ENCODE results near the gene CHMP3. TPM values are rescaled to one million over a fixed set of nuclear protein-coding genes. Genes with fewer than 3 reads are reported as not detected.
"Not testable (repeated sequence)": the region's sequence is repeated elsewhere in the genome, so short reads cannot be mapped to it uniquely, and the experiment has no call there.

Gene CHMP3
- total and polyA plus RNA-seq, 5 donors: 89.7 to 164 (median 148) TPM

DNA sequence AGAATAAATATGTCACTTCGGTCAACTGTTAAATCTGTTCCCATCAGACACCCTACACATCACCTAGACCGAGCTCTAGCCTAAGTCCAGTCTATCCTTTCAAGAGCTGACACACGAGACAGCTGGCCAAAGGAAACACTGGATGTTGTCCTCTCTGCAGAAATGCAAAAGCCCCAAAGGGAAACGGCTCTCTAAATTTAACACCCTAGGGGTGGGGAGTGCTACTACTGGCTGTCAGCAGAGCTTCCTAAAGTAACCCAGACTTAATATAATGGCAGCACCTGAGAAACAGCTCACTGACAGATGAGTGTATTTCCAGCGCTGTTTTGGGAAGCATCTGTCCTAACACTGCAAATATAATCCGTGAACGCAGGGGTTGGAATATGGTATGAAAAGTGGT lies 55.6 kb downstream of the CHMP3 start:
- intact Hi-C loops (cut with DNase I): no loop called here
- H3K4me1 ChIP-seq (ENCODE audit: control insufficient read depth, insufficient read depth, low read length): peaks cover 8% of the 10 kb centered on the region
- peak in 1 of 2 donors; percentile 42 for ATAC-seq

DNA sequence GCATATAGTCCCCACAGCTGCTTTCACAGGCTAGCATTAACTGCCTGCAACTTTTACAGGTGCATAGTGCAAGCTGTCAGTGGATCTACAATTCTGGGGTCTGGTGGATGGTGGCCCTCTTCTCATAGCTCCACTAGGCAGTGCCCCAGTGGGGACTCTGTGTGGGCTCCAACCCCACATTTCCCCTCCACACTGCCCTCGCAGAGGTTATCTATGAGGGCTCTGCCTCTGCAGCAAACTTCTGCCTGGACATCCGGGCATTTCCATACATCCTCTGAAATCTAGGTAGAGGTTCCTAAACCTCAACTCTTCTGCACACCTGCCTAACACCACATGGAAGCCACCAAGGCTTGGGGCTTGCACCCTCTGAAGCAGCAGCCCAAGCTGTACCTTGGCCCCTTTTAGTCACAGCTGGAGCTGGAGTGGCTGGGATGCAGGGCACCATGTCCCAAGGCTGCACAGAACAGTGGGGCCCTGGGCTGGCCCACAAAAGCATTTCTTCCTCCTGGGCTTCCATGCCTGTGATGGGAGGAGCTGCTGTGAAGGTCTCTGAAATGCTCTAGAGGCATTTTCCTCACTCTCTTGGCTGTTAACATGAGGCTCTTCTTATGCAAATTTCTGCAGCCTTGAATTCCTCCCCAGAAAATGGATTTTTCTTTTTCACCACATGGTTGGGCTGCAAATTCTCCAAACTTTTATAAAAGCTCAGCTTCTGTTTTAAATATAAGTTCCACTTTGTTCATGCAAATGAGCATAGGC lies 62.7 kb downstream of the CHMP3 start:
- H3K9me3 ChIP-seq (ENCODE audit: control insufficient read depth, low read length): no peaks in the 10 kb centered on the region
- no peak for DNase-seq
- H3K27ac ChIP-seq (ENCODE audit: low read length): no peak overlapping the region
- peak in 1 of 2 donors; percentile 28 for ATAC-seq
- WGBS: 98% methylated on average over 2 of the region's 2 CpGs
- no peaks in the 10 kb centered on the region for H3K4me1 ChIP-seq (ENCODE audit: control insufficient read depth, insufficient read depth, low read length)
- H3K27me3 ChIP-seq (ENCODE audit: control insufficient read depth, insufficient read depth): no peaks in the 10 kb centered on the region
- intact Hi-C loops (cut with DNase I): no loop called here
- H3K4me3 ChIP-seq (ENCODE audit: low read length): no peak overlapping the region

More for the DNA sequence above, 55.6 kb downstream of the CHMP3 start:
- Histone ChIP-seq H3K27ac (ENCODE audit: low read length) (no peak overlapping the region), H3K4me3 (ENCODE audit: low read length) (no peak overlapping the region), H3K27me3 (ENCODE audit: control insufficient read depth, insufficient read depth) (no peaks in the 10 kb centered on the region), H3K9me3 (ENCODE audit: control insufficient read depth, low read length) (no peaks in the 10 kb centered on the region)
- no peak for DNase-seq
- WGBS: 71% methylated on average over 7 of the region's 7 CpGs

DNA sequence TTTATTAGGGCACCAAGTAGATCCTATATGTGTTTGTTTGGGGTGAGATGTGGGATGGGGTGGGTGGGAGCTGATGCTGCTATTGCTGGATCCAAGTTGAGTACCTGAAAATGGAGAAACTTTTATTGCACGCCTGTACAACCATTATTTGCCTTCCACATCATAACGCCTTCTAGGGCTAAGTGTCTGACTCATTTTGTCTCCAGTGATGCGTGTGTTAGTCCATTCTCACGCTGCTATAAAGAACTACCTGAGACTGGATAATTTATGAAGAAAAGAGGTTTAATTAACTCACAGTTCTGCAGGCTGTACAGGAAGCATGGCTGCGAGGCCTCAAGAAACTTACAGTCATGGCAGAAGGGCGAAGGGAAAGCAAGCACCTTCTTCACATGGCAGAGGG lies 63.9 kb downstream of the CHMP3 start:
- H3K27me3 ChIP-seq (ENCODE audit: control insufficient read depth, insufficient read depth): no peaks in the 10 kb centered on the region
- H3K27ac ChIP-seq (ENCODE audit: low read length): no peak overlapping the region
- no peak overlapping the region for H3K4me3 ChIP-seq (ENCODE audit: low read length)
- intact Hi-C loops (cut with DNase I): no loop called here
- DNase-seq: no peak
- no peaks in the 10 kb centered on the region for H3K4me1 ChIP-seq (ENCODE audit: control insufficient read depth, insufficient read depth, low read length)
- WGBS: over 99% methylated on average over 6 of the region's 6 CpGs
- H3K9me3 ChIP-seq (ENCODE audit: control insufficient read depth, low read length): no peaks in the 10 kb centered on the region
- ATAC-seq: no peak

DNA sequence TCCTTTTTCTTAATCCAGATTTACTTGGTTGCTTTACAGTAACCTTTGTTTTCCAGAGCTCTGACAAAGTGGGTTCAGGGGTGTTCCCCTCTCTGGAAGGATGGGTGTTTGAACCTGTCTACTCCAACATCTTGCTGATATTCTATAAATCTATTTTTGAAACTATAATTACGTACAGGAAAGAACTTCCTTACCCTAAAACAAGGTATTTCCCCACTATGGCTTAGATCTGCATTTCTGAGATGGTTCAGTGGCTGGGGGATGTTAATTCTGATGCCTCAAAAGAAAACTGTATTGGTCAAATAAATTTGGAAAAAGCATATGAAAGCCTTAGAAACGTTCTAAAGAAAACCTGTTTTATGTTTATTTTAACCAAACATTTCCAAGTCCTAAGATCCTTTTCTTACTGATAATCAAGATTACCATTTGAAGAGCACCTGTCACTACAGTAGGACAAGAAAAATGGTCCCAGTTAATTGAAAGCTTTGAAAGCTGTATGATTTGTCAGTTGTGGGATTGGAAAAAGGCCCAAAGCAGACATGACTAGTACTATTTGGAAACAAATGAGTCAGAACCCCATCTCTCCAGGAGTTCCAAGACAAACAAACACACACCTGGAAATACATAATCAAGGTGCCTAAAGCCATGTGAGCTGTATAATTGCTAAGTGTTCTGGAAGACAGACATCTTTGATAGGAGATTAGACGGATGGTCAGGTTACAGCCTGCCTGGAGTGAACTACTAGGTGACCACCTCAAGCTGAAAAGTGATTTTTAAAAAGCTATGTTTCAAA lies 64.6 kb downstream of the CHMP3 start:
- no peak for DNase-seq
- no peaks in the 10 kb centered on the region for H3K4me1 ChIP-seq (ENCODE audit: control insufficient read depth, insufficient read depth, low read length)
- no peak for ATAC-seq
- H3K27me3 ChIP-seq (ENCODE audit: control insufficient read depth, insufficient read depth): no peaks in the 10 kb centered on the region
- H3K4me3 ChIP-seq (ENCODE audit: low read length): no peak overlapping the region
- 95% methylated on average over 3 of the region's 3 CpGs for WGBS
- intact Hi-C loops (cut with DNase I): no loop called here
- no peak overlapping the region for H3K27ac ChIP-seq (ENCODE audit: low read length)
- no peaks in the 10 kb centered on the region for H3K9me3 ChIP-seq (ENCODE audit: control insufficient read depth, low read length)

DNA sequence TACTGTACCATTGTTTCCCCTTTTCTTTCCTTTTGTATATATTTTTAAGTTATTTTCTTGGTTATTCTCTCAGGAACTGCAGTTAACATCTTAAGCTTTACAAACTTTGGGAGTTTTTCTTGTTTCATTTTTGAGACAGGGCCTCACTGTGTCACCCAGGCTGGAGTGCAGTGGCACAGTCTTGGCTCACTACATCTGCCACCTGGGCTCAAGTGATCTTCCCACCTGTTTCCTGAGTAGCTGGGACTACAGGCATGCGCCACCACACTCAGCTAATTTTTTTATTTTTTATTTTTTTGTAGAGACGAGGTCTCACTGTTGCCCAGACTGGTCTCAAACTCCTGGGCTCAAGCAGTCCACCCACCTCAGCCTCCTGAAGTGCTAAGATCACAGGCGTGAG lies 66.9 kb downstream of the CHMP3 start:
- intact Hi-C loops (cut with DNase I); DNase-seq; H3K27me3 ChIP-seq (ENCODE audit: control insufficient read depth, insufficient read depth); H3K4me1 ChIP-seq (ENCODE audit: control insufficient read depth, insufficient read depth, low read length); H3K4me3 ChIP-seq (ENCODE audit: low read length); H3K27ac ChIP-seq (ENCODE audit: low read length); H3K9me3 ChIP-seq (ENCODE audit: control insufficient read depth, low read length); ATAC-seq: not testable (repeated sequence)
- WGBS: 89% methylated on average over 3 of the region's 3 CpGs

DNA sequence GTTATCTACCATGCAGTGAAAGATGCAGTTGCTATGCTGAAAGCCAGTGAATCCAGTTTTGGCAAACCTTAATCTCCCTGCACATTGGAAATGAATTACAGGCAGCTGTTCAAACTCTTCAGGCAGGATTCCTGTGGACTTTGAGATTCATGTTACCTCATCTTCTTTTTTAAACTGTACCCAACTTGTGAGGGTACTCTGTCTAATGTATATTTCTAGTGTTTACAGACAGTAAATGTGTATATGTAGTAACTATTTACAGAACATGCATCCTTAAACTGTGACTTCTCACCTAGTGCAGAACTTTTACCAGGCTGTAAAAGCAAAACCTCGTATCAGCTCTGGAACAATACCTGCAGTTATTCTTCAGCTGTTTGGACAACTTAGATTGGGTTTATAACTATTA lies 71.2 kb downstream of the CHMP3 start:
- Histone ChIP-seq H3K27ac (ENCODE audit: low read length) (no peak overlapping the region), H3K4me1 (ENCODE audit: control insufficient read depth, insufficient read depth, low read length) (peaks cover 3% of the 10 kb centered on the region), H3K4me3 (ENCODE audit: low read length) (no peak overlapping the region), H3K27me3 (ENCODE audit: control insufficient read depth, insufficient read depth) (no peaks in the 10 kb centered on the region), H3K9me3 (ENCODE audit: control insufficient read depth, low read length) (no peaks in the 10 kb centered on the region)
- no peak for DNase-seq
- peak in 1 of 2 donors; percentile 53 for ATAC-seq
- intact Hi-C loops (cut with DNase I): no loop called here
- 81% methylated on average over 1 of the region's 1 CpG for WGBS

DNA sequence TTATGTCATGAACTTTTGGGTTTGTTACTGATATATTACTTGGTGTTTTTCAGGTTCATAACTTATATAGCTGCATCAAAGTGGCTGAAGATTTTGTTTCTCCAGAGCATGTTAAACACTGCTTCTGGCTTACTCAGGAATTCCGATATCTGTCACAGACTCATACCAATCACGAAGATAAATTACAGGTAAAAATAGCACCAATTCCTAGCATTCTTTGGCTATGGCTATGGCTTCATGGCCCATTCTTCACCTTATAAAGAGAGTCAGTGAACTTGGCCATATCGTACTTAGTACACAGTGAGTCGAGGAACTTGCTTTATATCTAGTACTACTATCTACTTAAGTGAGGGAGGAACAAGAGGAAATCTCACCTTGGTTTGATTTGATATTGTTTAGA lies 72.2 kb downstream of the CHMP3 start:
- no peak overlapping the region for H3K27ac ChIP-seq (ENCODE audit: low read length)
- no peak for DNase-seq
- no peak overlapping the region for H3K4me3 ChIP-seq (ENCODE audit: low read length)
- WGBS: 65% methylated on average over 4 of the region's 4 CpGs
- H3K9me3 ChIP-seq (ENCODE audit: control insufficient read depth, low read length): no peaks in the 10 kb centered on the region
- no peaks in the 10 kb centered on the region for H3K27me3 ChIP-seq (ENCODE audit: control insufficient read depth, insufficient read depth)
- ATAC-seq: no peak
- intact Hi-C loops (cut with DNase I): no loop called here
- peaks cover 3% of the 10 kb centered on the region for H3K4me1 ChIP-seq (ENCODE audit: control insufficient read depth, insufficient read depth, low read length)

DNA sequence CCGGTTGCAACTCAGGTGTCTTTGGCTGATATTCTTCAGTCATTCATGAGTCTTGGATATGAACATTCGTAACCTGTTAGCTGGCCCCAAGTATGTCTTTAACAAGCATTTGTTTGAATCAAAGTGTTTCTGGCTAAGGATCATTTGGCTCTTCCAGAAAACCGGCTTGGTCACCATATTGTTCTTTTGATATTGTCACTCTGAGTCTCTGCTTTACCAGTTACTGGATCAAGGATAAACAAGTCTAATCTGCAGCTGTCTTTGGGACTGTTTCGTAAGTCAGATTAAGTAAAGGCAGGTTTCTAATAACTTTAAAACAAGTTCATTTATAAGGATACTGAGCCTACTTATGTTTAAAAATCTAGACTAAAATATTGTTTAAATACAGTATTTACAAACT lies 73.0 kb downstream of the CHMP3 start:
- intact Hi-C loops (cut with DNase I): no loop called here
- ATAC-seq (no peak), DNase-seq (no peak)
- no peak overlapping the region for H3K4me3 ChIP-seq (ENCODE audit: low read length)
- no peak overlapping the region for H3K27ac ChIP-seq (ENCODE audit: low read length)
- H3K9me3 ChIP-seq (ENCODE audit: control insufficient read depth, low read length): no peaks in the 10 kb centered on the region
- WGBS: 86% methylated on average over 4 of the region's 4 CpGs
- H3K4me1 ChIP-seq (ENCODE audit: control insufficient read depth, insufficient read depth, low read length): peaks cover 3% of the 10 kb centered on the region
- H3K27me3 ChIP-seq (ENCODE audit: control insufficient read depth, insufficient read depth): no peaks in the 10 kb centered on the region

DNA sequence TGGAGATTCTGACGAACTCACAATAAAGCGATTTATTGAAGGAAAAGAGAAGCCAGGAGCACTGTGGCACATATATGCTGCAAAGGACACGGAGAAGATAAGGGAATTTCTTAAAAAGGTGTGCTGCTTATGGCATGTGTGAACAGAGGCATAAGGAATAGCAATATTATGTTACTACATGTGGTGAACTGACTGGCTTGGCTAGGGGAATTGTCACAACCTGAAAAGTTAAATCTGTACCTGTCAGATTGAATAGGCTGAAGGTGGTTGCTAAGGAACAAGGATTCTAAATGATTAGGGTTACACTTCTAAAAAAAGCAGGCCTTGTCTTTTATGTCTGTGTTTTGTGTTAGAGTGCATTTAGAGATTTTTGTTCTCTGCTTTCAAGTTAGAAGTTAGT lies 73.7 kb downstream of the CHMP3 start:
- ATAC-seq (no peak), DNase-seq (no peak)
- Histone ChIP-seq H3K4me3 (ENCODE audit: low read length) (no peak overlapping the region), H3K27me3 (ENCODE audit: control insufficient read depth, insufficient read depth) (no peaks in the 10 kb centered on the region), H3K9me3 (ENCODE audit: control insufficient read depth, low read length) (no peaks in the 10 kb centered on the region), H3K4me1 (ENCODE audit: control insufficient read depth, insufficient read depth, low read length) (peaks cover 3% of the 10 kb centered on the region), H3K27ac (ENCODE audit: low read length) (no peak overlapping the region)
- intact Hi-C loops (cut with DNase I): no loop called here
- WGBS: 95% methylated on average over 3 of the region's 3 CpGs

DNA sequence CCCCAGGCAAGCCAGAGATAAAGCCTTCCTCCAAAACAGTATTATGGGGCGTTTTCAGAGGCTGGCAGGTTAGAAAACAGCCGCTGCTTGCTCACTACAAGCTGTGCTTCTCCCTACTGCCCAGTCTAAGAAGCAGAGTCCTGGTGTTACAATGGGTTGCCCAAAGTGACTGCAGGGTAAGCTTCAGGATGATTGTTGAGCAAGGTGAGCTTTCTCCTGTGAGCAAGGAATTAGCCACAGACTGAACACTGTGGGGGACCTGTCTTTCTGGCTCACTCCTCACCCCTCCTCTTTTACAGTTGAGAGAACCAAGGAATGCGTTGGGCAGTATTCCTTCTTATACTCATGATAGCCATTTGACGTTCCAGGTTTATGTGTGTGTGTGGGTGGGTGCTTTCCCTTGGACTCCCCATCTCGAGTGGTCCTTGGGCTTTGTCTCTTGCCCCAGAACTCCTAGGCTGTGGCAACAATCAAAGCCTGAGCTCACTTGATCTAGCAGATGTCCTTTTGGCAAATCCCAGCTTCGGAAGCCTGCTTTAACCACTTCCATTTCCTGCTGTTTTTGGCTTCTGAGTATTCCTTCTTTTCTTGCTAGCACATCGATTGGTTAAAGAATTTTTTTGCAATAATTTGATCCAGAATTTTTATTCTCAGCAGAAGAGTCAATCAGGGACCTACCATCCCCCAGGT lies 74.5 kb downstream of the CHMP3 start:
- no peak overlapping the region for H3K4me3 ChIP-seq (ENCODE audit: low read length)
- DNase-seq (no peak), ATAC-seq (no peak)
- H3K27ac ChIP-seq (ENCODE audit: low read length): no peak overlapping the region
- no peaks in the 10 kb centered on the region for H3K9me3 ChIP-seq (ENCODE audit: control insufficient read depth, low read length)
- intact Hi-C loops (cut with DNase I): no loop called here
- H3K4me1 ChIP-seq (ENCODE audit: control insufficient read depth, insufficient read depth, low read length): peaks cover 4% of the 10 kb centered on the region
- no peaks in the 10 kb centered on the region for H3K27me3 ChIP-seq (ENCODE audit: control insufficient read depth, insufficient read depth)
- 76% methylated on average over 7 of the region's 7 CpGs for WGBS

DNA sequence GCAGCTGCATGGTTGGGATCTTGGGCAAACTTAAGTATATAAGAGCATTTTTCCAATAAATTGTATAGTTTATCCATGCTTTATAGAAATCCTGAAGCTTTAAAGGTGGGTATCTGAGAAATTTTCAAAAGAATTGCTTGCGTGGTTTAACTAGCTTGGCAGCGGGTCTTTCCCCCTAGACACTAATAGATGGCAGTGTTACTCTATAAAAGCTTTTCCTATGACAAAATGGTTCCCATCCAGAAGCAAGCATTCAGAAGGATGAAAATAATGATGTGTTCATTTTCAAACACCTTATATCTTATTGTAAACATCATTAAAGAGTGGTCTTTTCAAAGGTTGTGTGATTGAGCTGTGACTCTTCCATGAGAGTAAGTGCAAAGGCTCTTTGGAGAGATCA lies 76.2 kb downstream of the CHMP3 start:
- Histone ChIP-seq H3K27me3 (ENCODE audit: control insufficient read depth, insufficient read depth) (no peaks in the 10 kb centered on the region), H3K4me1 (ENCODE audit: control insufficient read depth, insufficient read depth, low read length) (peaks cover 15% of the 10 kb centered on the region), H3K4me3 (ENCODE audit: low read length) (no peak overlapping the region), H3K27ac (ENCODE audit: low read length) (no peak overlapping the region), H3K9me3 (ENCODE audit: control insufficient read depth, low read length) (no peaks in the 10 kb centered on the region)
- intact Hi-C loops (cut with DNase I): no loop called here
- ATAC-seq (no peak), DNase-seq (no peak)
- 97% methylated on average over 2 of the region's 2 CpGs for WGBS
